VCaP (cell line): ENCODE results near the gene ZNF14.
"Not testable (repeated sequence)": the region's sequence is repeated elsewhere in the genome, so short reads cannot be mapped to it uniquely, and the experiment has no call there.

ENCODE experiments used
- H3K27ac ChIP-seq: fragments of 450-650 bp; 2 replicates; pipeline ENCODE4 v1.5.1; 2017
- CTCF ChIP-seq: fragments of 450-650 bp; conservative IDR thresholded peaks from 2 replicates; pipeline ENCODE4 v1.5.1; 2017; ENCODE audit warnings: mild to moderate bottlenecking, moderate library complexity

ZNF14 gene

GRCh38 chr19:19687090-19687489, 45.8 kb downstream of the ZNF14 start:
- TF ChIP-seq CTCF: no peak
- no peak overlapping the region for H3K27ac ChIP-seq

GRCh38 chr19:19686580-19686979, 46.3 kb downstream of the ZNF14 start:
- H3K27ac ChIP-seq: no peak overlapping the region
- TF ChIP-seq CTCF: no peak

- H3K27ac ChIP-seq: not testable (repeated sequence)
Measured at GRCh38 chr19:19686119-19686518, 46.8 kb downstream of the ZNF14 start.

GRCh38 chr19:19679176-19680073, 53.5 kb downstream of the ZNF14 start:
- no peak for TF ChIP-seq CTCF
- no peak overlapping the region for H3K27ac ChIP-seq

GRCh38 chr19:19677579-19677978, 55.3 kb downstream of the ZNF14 start:
- no peak overlapping the region for H3K27ac ChIP-seq
- TF ChIP-seq CTCF: no peak

GRCh38 chr19:19674315-19674714, 58.6 kb downstream of the ZNF14 start:
- no peak overlapping the region for H3K27ac ChIP-seq
- no peak for TF ChIP-seq CTCF

GRCh38 chr19:19672816-19673215, 60.1 kb downstream of the ZNF14 start:
- no peak for TF ChIP-seq CTCF
- no peak overlapping the region for H3K27ac ChIP-seq

GRCh38 chr19:19670070-19670551, 62.8 kb downstream of the ZNF14 start:
- TF ChIP-seq CTCF: no peak
- H3K27ac ChIP-seq: no peak overlapping the region
